Fibroblast of lung (primary cell): ENCODE results near the gene GGT6. TPM values are rescaled to one million over a fixed set of nuclear protein-coding genes. Genes with fewer than 3 reads are reported as not detected.

Experiments
- DNase-seq, 2 donors: peaks; one replicate each; pipeline versions ENCODE4 v3.0.0 to v3.0.0-alpha.2; 2010; ENCODE audit warnings: low read depth in 2 of 2
- H2AFZ ChIP-seq: 2 replicates; pipeline ENCODE4 v1.5.1; 2012; ENCODE audit warnings: low read length, control low read depth, inconsistent platforms
- H3K27ac ChIP-seq: 2 replicates; pipeline ENCODE4 v1.5.1; 2011; ENCODE audit warnings: low read length, control low read depth; ENCODE audit not compliant: insufficient read depth
- H3K27me3 ChIP-seq: 2 replicates; pipeline ENCODE4 v1.5.1; 2011; ENCODE audit warnings: mild to moderate bottlenecking, low read length; ENCODE audit not compliant: control insufficient read depth, insufficient read depth
- H3K36me3 ChIP-seq: 2 replicates; pipeline ENCODE4 v1.5.1; 2011; ENCODE audit warnings: low read length; ENCODE audit not compliant: control insufficient read depth, insufficient read depth
- H3K4me1 ChIP-seq: 2 replicates; pipeline ENCODE4 v1.5.1; 2011; ENCODE audit warnings: low read length; ENCODE audit not compliant: control insufficient read depth, insufficient read depth; ENCODE audit errors: extremely low read depth
- H3K4me2 ChIP-seq: 2 replicates; pipeline ENCODE4 v1.5.1; 2011; ENCODE audit warnings: low read length, control low read depth; ENCODE audit not compliant: insufficient read depth; ENCODE audit errors: extremely low read depth
- H3K4me3 ChIP-seq, 4 experiments: fragments of 200-600 bp in 1 of 4; sonication (generic) in 1 of 4; replicated peaks in 1 of 4; 2 replicates each; pipeline ENCODE4 v1.5.1; 2011 to 2016; ENCODE audit warnings: low read length in 4 of 4, low read depth in 3 of 4, mild to moderate bottlenecking in 3 of 4, control low read depth in 2 of 4, inconsistent platforms in 1 of 4, mixed read lengths in 1 of 4; ENCODE audit not compliant: insufficient read depth in 1 of 4; ENCODE audit errors: control extremely low read depth in 1 of 4
- H3K79me2 ChIP-seq: 2 replicates; pipeline ENCODE4 v1.5.1; 2012; ENCODE audit warnings: mild to moderate bottlenecking, low read length, inconsistent platforms; ENCODE audit not compliant: control insufficient read depth, insufficient read depth
- H3K9ac ChIP-seq: 2 replicates; pipeline ENCODE4 v1.5.1; 2011; ENCODE audit warnings: mild to moderate bottlenecking, low read length, control low read depth; ENCODE audit not compliant: insufficient read depth
- H3K9me3 ChIP-seq: 2 replicates; pipeline ENCODE4 v1.5.1; 2012; ENCODE audit warnings: low read depth, low read length; ENCODE audit not compliant: control insufficient read depth, insufficient read depth
- H4K20me1 ChIP-seq: 2 replicates; pipeline ENCODE4 v1.5.1; 2011; ENCODE audit warnings: low read length; ENCODE audit not compliant: control insufficient read depth, insufficient read depth; ENCODE audit errors: extremely low read depth
- CTCF ChIP-seq, 2 donors: IDR thresholded peaks in 1 of 2; conservative IDR thresholded peaks in 1 of 2; 1 replicate in 1 of 2; 2 replicates in 1 of 2; pipeline ENCODE4 v1.5.1; 2011 to 2012; ENCODE audit warnings: low read length in 2 of 2, control low read depth in 1 of 2, inconsistent platforms in 1 of 2, low read depth in 1 of 2, mild to moderate bottlenecking in 1 of 2
- EZH2 ChIP-seq: IDR thresholded peaks from 2 replicates; pipeline ENCODE4 v1.5.1; 2012; ENCODE audit warnings: low read length, control low read depth, mild to moderate bottlenecking; ENCODE audit errors: missing control alignments
- polyA plus RNA-seq, 2 donors: library from polyadenylated mRNA; depleted of rRNA in 1 of 2; stranded (reverse) in 1 of 2; unstranded in 1 of 2; fragments of >200 nt; gene quantifications; 2 replicates each; pipeline ENCODE4 v1.2.1, GENCODE V29; 2011 to 2012; ENCODE audit warnings: missing spikeins in 1 of 2
- total RNA-seq: library from RNA; depleted of rRNA; stranded (reverse); fragments of >200 nt; gene quantifications from 2 replicates; pipeline ENCODE4 v1.2.1, GENCODE V29; 2014

Gene GGT6
- total and polyA plus RNA-seq, 2 donors (not counting 1 experiment from before 2014, with no cell fraction given): not detected

- Histone ChIP-seq H3K27me3 (no peaks in the 10 kb centered on the region), H3K9me3 (no peaks in the 10 kb centered on the region), H3K36me3 (no peaks in the 10 kb centered on the region), H3K4me1 (no peaks in the 10 kb centered on the region), H4K20me1 (no peaks in the 10 kb centered on the region), H2AFZ (no peak overlapping the region), H3K4me3 (no peak overlapping the region), H3K79me2 (no peaks in the 10 kb centered on the region), H3K9ac (no peak overlapping the region), H3K27ac (no peak overlapping the region), H3K4me2 (no peak overlapping the region)
- no peak for TF ChIP-seq CTCF (conservative IDR thresholded peaks at IDR 0.05 in 1 of 2, IDR thresholded peaks at IDR 0.05 in 1 of 2; ENCODE audit: low read depth in 1 of 2, low read length in 2 of 2)
- no peak for TF ChIP-seq EZH2
- no peak for DNase-seq
These were observed 28.2 kb downstream of the GGT6 start for GRCh38 chr17:4531988-4532736.

- H3K27ac ChIP-seq: no peak overlapping the region
- no peaks in the 10 kb centered on the region for H4K20me1 ChIP-seq
- no peak overlapping the region for H3K4me2 ChIP-seq
- TF ChIP-seq CTCF (conservative IDR thresholded peaks at IDR 0.05 in 1 of 2, IDR thresholded peaks at IDR 0.05 in 1 of 2; ENCODE audit: low read depth in 1 of 2, low read length in 2 of 2) (no peak), EZH2 (no peak)
- H3K9me3 ChIP-seq: no peaks in the 10 kb centered on the region
- no peaks in the 10 kb centered on the region for H3K36me3 ChIP-seq
- H3K4me3 ChIP-seq: no peak overlapping the region
- peaks cover 6% of the 10 kb centered on the region for H3K27me3 ChIP-seq
- no peaks in the 10 kb centered on the region for H3K4me1 ChIP-seq
- H3K79me2 ChIP-seq: no peaks in the 10 kb centered on the region
- H3K9ac ChIP-seq: no peak overlapping the region
- no peak overlapping the region for H2AFZ ChIP-seq
- DNase-seq: no peak
These were observed 29.3 kb downstream of the GGT6 start for GRCh38 chr17:4530799-4531730.

GRCh38 chr17:4529533-4530152 is 30.7 kb downstream of the GGT6 start:
- H3K36me3 ChIP-seq: no peaks in the 10 kb centered on the region
- H3K27ac ChIP-seq: no peak overlapping the region
- peaks cover 6% of the 10 kb centered on the region for H3K27me3 ChIP-seq
- H3K4me2 ChIP-seq: no peak overlapping the region
- H2AFZ ChIP-seq: no peak overlapping the region
- DNase-seq: no peak
- H3K9ac ChIP-seq: no peak overlapping the region
- H3K4me3 ChIP-seq: no peak overlapping the region
- H3K9me3 ChIP-seq: no peaks in the 10 kb centered on the region
- no peaks in the 10 kb centered on the region for H3K4me1 ChIP-seq
- TF ChIP-seq CTCF (conservative IDR thresholded peaks at IDR 0.05 in 1 of 2, IDR thresholded peaks at IDR 0.05 in 1 of 2; ENCODE audit: low read depth in 1 of 2, low read length in 2 of 2): no peak
- no peaks in the 10 kb centered on the region for H4K20me1 ChIP-seq
- H3K79me2 ChIP-seq: no peaks in the 10 kb centered on the region
